Measurements from ENCODE around the gene SORCS2. TPM values are rescaled to one million over a fixed set of nuclear protein-coding genes. Genes with fewer than 3 reads are reported as not detected.

SORCS2 gene
- total RNA-seq, 1 experiment from 2014 or later: 0.15 TPM

GRCh38 chr4:7474320-7474719 is 282.0 kb downstream of the SORCS2 start:
- no peaks in the 10 kb centered on the region for H3K27me3 ChIP-seq (ENCODE audit: control insufficient read depth, insufficient read depth, low read length)
- H3K9me3 ChIP-seq (ENCODE audit: control insufficient read depth, insufficient read depth, low read depth, low read length): no peaks in the 10 kb centered on the region
- no peak for ATAC-seq
- no peak for TF ChIP-seq CTCF (IDR thresholded peaks at IDR 0.05)
- TF ChIP-seq SIN3A (IDR thresholded peaks at IDR 0.05; ENCODE audit: borderline replicate concordance, insufficient read depth, low read depth, low read length): no peak
- no peak for TF ChIP-seq POLR2AphosphoS5 (IDR thresholded peaks at IDR 0.05; ENCODE audit: low read depth, low read length)
- no peak for TF ChIP-seq REST (IDR thresholded peaks at IDR 0.05; ENCODE audit: insufficient read depth in 1 of 2, low read depth in 2 of 2, low read length in 1 of 2)
- no peak for TF ChIP-seq TCF7L2 (IDR thresholded peaks at IDR 0.05; ENCODE audit: low read depth, low read length)
- H3K27ac ChIP-seq (ENCODE audit: low read length): no peak overlapping the region
- no peaks in the 10 kb centered on the region for H3K4me1 ChIP-seq (ENCODE audit: control insufficient read depth, insufficient read depth, low read length)
- in situ Hi-C loops (cut with HindIII; ENCODE audit: low pct_unique_long_range_greater_than_20kb, low sequenced_read_pairs) (no loop called here), intact Hi-C loops (cut with micrococcal nuclease; ENCODE audit: unreplicated experiment) (no loop called here)
- no peak for DNase-seq (ENCODE audit: low read depth, low spot score)
- H3K4me3 ChIP-seq (ENCODE audit: low read depth in 2 of 2, low read length in 2 of 2): no peak overlapping the region
- POLR2A ChIA-PET: no interaction called here
- CTCF ChIA-PET: no interaction called here
- no TSS peak for BruUV-seq (replicated peaks)
- H3K36me3 ChIP-seq (ENCODE audit: control insufficient read depth, insufficient read depth, low read length): no peaks in the 10 kb centered on the region

- no peaks in the 10 kb centered on the region for H3K4me1 ChIP-seq (ENCODE audit: control insufficient read depth, insufficient read depth, low read length)
- CTCF ChIA-PET: no interaction called here
- in situ Hi-C loops (cut with HindIII; ENCODE audit: low pct_unique_long_range_greater_than_20kb, low sequenced_read_pairs): no loop called here
Measured at GRCh38 chr4:7475207-7475606, 282.9 kb downstream of the SORCS2 start.

More at GRCh38 chr4:7475207-7475606, 282.9 kb downstream of the SORCS2 start:
- Histone ChIP-seq H3K9me3 (ENCODE audit: control insufficient read depth, insufficient read depth, low read depth, low read length) (no peaks in the 10 kb centered on the region), H3K36me3 (ENCODE audit: control insufficient read depth, insufficient read depth, low read length) (no peaks in the 10 kb centered on the region), H3K27ac (ENCODE audit: low read length) (no peak overlapping the region), H3K4me3 (ENCODE audit: low read depth in 2 of 2, low read length in 2 of 2) (no peak overlapping the region), H3K27me3 (ENCODE audit: control insufficient read depth, insufficient read depth, low read length) (no peaks in the 10 kb centered on the region)
- POLR2A ChIA-PET: no interaction called here
- TF ChIP-seq SIN3A (IDR thresholded peaks at IDR 0.05; ENCODE audit: borderline replicate concordance, insufficient read depth, low read depth, low read length) (no peak), POLR2AphosphoS5 (IDR thresholded peaks at IDR 0.05; ENCODE audit: low read depth, low read length) (no peak), REST (IDR thresholded peaks at IDR 0.05; ENCODE audit: insufficient read depth in 1 of 2, low read depth in 2 of 2, low read length in 1 of 2) (no peak), CTCF (IDR thresholded peaks at IDR 0.05) (no peak), TCF7L2 (IDR thresholded peaks at IDR 0.05; ENCODE audit: low read depth, low read length) (no peak)
- no peak for DNase-seq (ENCODE audit: low read depth, low spot score)
- no TSS peak for BruUV-seq (replicated peaks)
- intact Hi-C loops (cut with micrococcal nuclease; ENCODE audit: unreplicated experiment): no loop called here
- ATAC-seq: no peak; the same call in 1 of the 2 replicates

All from Panc1 (cell line).